ENCODE results near the gene ANTXRL. TPM values are rescaled to one million over a fixed set of nuclear protein-coding genes. Genes with fewer than 3 reads are reported as not detected.
A peak's percentile ranks its signal among the peaks of the same experiment; 100 is the strongest.

ANTXRL gene
- total and polyA plus RNA-seq, 2 of the 8 experiments (the other 6 are each of a cell fraction or from before 2014, with no cell fraction given) = not detected

DNA sequence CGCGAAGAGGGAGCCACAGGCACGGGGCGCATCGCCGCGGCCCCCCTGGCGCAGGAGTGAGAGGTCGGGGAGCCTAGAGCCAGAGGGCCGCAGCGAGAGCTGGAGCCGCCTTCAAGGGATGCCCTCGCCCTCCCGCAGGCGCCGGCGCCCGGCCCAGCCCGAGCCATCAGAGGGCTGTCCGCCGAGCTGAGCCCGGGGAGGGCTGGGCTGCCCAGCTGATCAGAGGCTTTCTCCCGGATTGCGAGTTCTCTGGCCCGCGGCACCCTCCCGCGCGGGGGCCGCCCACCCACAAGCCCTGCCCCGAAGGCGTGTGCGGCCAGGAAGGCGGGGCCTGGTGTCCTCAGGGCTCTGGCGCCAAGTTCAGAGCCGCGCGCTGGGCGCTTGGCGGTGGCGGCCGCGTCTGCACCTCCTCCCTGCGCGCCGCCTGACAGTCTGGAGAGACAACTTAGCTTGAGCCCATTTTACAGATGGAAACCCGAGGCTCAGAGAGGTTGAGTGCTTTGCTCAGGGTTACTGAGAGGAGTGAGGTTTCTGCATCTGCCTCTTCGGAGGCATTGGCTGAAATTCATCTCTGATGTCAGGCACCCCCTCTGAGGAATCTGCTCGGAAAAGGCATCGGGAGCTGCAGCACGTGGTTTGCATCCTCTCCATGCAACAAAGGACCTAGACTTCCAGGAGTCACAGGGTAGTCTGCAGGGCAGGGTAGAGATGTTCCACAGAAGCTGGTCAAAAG is 3.8 kb upstream of the ANTXRL start:
- no peak overlapping the region for H3K56ac ChIP-seq (replicated peaks; ENCODE audit: insufficient read length, low read depth, low read length)
- no peak overlapping the region for H3K23ac ChIP-seq (ENCODE audit: insufficient read length)
- no peaks in the 10 kb centered on the region for H3K36me3 ChIP-seq (ENCODE audit: control insufficient read depth in 2 of 4, insufficient read depth in 4 of 4, low read length in 3 of 4)
- no peak overlapping the region for H3K18ac ChIP-seq (ENCODE audit: extremely low read depth, low read length)
- H3K79me1 ChIP-seq (ENCODE audit: low read depth, low read length) = no peaks in the 10 kb centered on the region
- H2AFZ ChIP-seq (ENCODE audit: low read length) = no peak overlapping the region; the same call in 1 of the 2 replicates
- no peak overlapping the region for H4K91ac ChIP-seq (replicated peaks; ENCODE audit: insufficient read length, low read length)
- no peak for FAIRE-seq
- peak in 1 of 2 experiments; percentile 83 for DNase-seq (ENCODE audit: low read depth in 1 of 2, low spot score in 2 of 2)
- H3K4me2 ChIP-seq (ENCODE audit: insufficient read depth in 1 of 2, low read depth in 2 of 2, low read length in 2 of 2) = peak overlapping the region; percentile 80 to 87
- H3K27ac ChIP-seq (ENCODE audit: low read depth, low read length) = no peak overlapping the region
- H3K27me3 ChIP-seq (replicated peaks in 1 of 4; ENCODE audit: control insufficient read depth in 3 of 4, extremely low read depth in 1 of 4, insufficient read depth in 3 of 4, low read length in 3 of 4) = peaks cover 16 to 39% (median 37%) of the 10 kb centered on the region in 4 experiments
- H4K5ac ChIP-seq (ENCODE audit: insufficient read length, low read depth, low read length) = no peak overlapping the region
- no peak overlapping the region; the same call in 1 of the 2 replicates for H4K8ac ChIP-seq (ENCODE audit: extremely low read depth, insufficient read depth, low read length)
- H3K9ac ChIP-seq (replicated peaks in 1 of 4; ENCODE audit: extremely low read depth in 1 of 4, low read depth in 3 of 4, low read length in 3 of 4) = no peak overlapping the region
- no peak overlapping the region for H2BK15ac ChIP-seq (ENCODE audit: low read length)
- H2BK12ac ChIP-seq (ENCODE audit: low read depth, low read length) = no peak overlapping the region
- H2BK20ac ChIP-seq (ENCODE audit: low read length) = no peak overlapping the region
- H3K14ac ChIP-seq (ENCODE audit: insufficient read length) = no peak overlapping the region
- peaks cover 0 to 5% (median under 1%) of the 10 kb centered on the region in 4 experiments; a peak in 5 of 7 replicates for H3K4me1 ChIP-seq (replicated peaks in 1 of 4; ENCODE audit: control insufficient read depth in 3 of 4, insufficient read depth in 4 of 4, low read length in 3 of 4)
- POLR2A ChIA-PET (ENCODE audit: partially characterized antibody) = interaction anchor here (1.1 to 2.3 kb wide), 3 partner anchors 10 to 1098 kb away, joined by 3 to 18 read pairs (median 4); no protein-coding TSS in a partner anchor
- CTCF ChIA-PET (ENCODE audit: partially characterized antibody) = interaction anchor here (0.8 to 1.5 kb wide), 5 partner anchors 10 to 1097 kb away, joined by 3 to 10 read pairs (median 3); no protein-coding TSS in a partner anchor
- 15% methylated on average over 27 of the region's 51 CpGs; no CpG with 5 or more reads in 1 of the 2 experiments for WGBS, 2 experiments (ENCODE audit: extremely low coverage in 1 of 2, insufficient coverage in 1 of 2, insufficient read length in 1 of 2, insufficient replicate concordance in 2 of 2, low coverage in 1 of 2, low lambda C conversion rate in 2 of 2, missing lambda C conversion rate in 1 of 2)
- H3K4ac ChIP-seq (replicated peaks; ENCODE audit: insufficient read length, low read depth, low read length) = no peak overlapping the region
- no peak overlapping the region for H2AK5ac ChIP-seq (ENCODE audit: low read depth, low read length)
- no peak overlapping the region for H2BK5ac ChIP-seq (ENCODE audit: low read depth, low read length)
- no peaks in the 10 kb centered on the region for H3K9me3 ChIP-seq (ENCODE audit: insufficient read depth in 2 of 2, low read depth in 1 of 2, low read length in 1 of 2)
- H3K4me3 ChIP-seq (ENCODE audit: extremely low read depth in 1 of 4, insufficient read depth in 2 of 4, low read depth in 3 of 4, low read length in 4 of 4) = peak overlapping the region; percentile 31 to 65 (median 46)
- H3K23me2 ChIP-seq (ENCODE audit: low read depth, low read length) = peaks cover 16% of the 10 kb centered on the region
- H4K20me1 ChIP-seq (replicated peaks in 1 of 2; ENCODE audit: control insufficient read depth in 1 of 2, insufficient read depth in 2 of 2, low read length in 2 of 2) = no peaks in the 10 kb centered on the region
- no peaks in the 10 kb centered on the region for H3K79me2 ChIP-seq (ENCODE audit: control insufficient read depth in 1 of 2, insufficient read depth in 2 of 2, low read length in 2 of 2)
- no peak overlapping the region for H2BK120ac ChIP-seq (replicated peaks; ENCODE audit: low read depth, low read length)
- TF ChIP-seq EP300 (IDR thresholded peaks at IDR 0.05; ENCODE audit: borderline replicate concordance in 1 of 2, low read depth in 2 of 2, low read length in 2 of 2) (no peak), KDM4A (IDR thresholded peaks at IDR 0.05; ENCODE audit: low read depth, low read length, severe bottlenecking) (peak; percentile 67), TEAD4 (IDR thresholded peaks at IDR 0.05; ENCODE audit: low read depth, low read length) (no peak), SUZ12 (IDR thresholded peaks at IDR 0.05; ENCODE audit: low read length) (peak; percentile 62; the same call in 1 of the 2 replicates), GABPA (IDR thresholded peaks at IDR 0.05; ENCODE audit: borderline replicate concordance, insufficient read depth, low read length) (no peak), FOSL1 (IDR thresholded peaks at IDR 0.05; ENCODE audit: insufficient read depth, low read depth, low read length) (no peak), RNF2 (IDR thresholded peaks at IDR 0.05; ENCODE audit: borderline replicate concordance, low read depth, low read length, missing control alignments, poor library complexity, severe bottlenecking) (no peak)
- TF ChIP-seq, protein P1, sequence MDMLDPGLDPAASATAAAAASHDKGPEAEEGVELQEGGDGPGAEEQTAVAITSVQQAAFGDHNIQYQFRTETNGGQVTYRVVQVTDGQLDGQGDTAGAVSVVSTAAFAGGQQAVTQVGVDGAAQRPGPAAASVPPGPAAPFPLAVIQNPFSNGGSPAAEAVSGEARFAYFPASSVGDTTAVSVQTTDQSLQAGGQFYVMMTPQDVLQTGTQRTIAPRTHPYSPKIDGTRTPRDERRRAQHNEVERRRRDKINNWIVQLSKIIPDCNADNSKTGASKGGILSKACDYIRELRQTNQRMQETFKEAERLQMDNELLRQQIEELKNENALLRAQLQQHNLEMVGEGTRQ (IDR thresholded peaks at IDR 0.05; ENCODE audit: low read length) = no peak
- TF ChIP-seq, protein P2, sequence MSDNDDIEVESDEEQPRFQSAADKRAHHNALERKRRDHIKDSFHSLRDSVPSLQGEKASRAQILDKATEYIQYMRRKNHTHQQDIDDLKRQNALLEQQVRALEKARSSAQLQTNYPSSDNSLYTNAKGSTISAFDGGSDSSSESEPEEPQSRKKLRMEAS (IDR thresholded peaks at IDR 0.05) = peak; percentile 40

Data from H1 (cell line).